Nephron (organoid): ENCODE data around the gene HMOX1.

Experiments used
- H3K27ac Mint-ChIP-seq, 3 experiments: 2 replicates each; pipeline ENCODE4 v1.8.0; 2020; ENCODE audit warnings: mixed read lengths in 3 of 3, mild to moderate bottlenecking in 2 of 3, moderate library complexity in 1 of 3
- H3K27me3 Mint-ChIP-seq: 2 replicates; pipeline ENCODE4 v1.8.0; 2021; ENCODE audit warnings: low read depth, mild to moderate bottlenecking, moderate library complexity, mixed read lengths
- H3K36me3 Mint-ChIP-seq: 2 replicates; pipeline ENCODE4 v1.8.0; 2020; ENCODE audit warnings: low read depth, mixed read lengths
- H3K4me1 Mint-ChIP-seq: 2 replicates; pipeline ENCODE4 v1.8.0; 2020; ENCODE audit warnings: mixed read lengths
- H3K4me3 Mint-ChIP-seq, 3 experiments: 2 replicates each; pipeline ENCODE4 v1.8.0; 2020; ENCODE audit warnings: mild to moderate bottlenecking in 3 of 3, mixed read lengths in 3 of 3, moderate library complexity in 2 of 3
- H3K9me3 Mint-ChIP-seq: 2 replicates; pipeline ENCODE4 v1.8.0; 2020; ENCODE audit warnings: mixed read lengths
- TF ChIP-seq, protein P1 (sequence below), 3 experiments: fragments of 200-600 bp; sonication (generic); IDR thresholded peaks; one replicate each; pipeline ENCODE4 v1.5.0; 2021; ENCODE audit warnings: antibody characterized with exemption in 3 of 3; ENCODE audit not compliant: unreplicated experiment in 3 of 3

HMOX1 gene

DNA sequence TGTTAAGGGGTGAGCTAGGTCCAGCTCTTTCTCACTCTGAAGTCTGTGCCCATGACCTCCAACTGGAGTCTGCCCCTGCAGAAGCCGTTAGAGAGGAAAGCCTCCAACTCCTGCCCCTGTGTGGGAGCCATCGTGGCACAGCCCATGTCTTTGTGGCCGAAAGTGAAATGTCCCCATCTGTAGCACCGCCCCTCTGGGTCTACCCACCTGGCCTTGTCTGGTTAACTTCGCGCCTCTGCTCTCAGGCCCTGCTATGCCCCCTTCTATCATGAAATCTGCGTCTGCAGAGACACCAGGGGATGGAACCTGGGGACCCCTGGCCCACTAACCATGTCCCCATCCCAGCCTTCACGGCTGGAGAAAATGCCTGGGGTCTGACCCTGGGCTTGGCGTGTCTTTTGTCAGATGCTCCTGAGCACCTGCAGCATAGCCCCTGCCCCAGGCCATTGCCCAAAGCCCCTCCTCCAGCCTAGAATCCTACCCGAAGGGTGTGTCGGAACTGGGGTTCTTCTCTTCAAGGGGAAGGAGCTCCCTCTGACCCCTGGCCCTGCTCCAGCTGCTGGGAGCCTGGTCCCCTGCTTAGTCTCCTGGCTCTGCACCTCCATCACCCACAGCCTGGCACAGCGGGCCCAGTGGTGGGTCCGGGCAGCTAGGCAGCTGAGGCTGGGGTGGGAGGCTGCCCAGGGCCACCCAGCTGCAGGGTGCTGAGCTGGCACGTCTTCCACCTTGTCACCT is 35.8 kb upstream of the HMOX1 start:
- H3K4me3 Mint-ChIP-seq, result no peak overlapping the region

GRCh38 chr22:35345808-35346505 is 34.9 kb upstream of the HMOX1 start:
- no peak overlapping the region for H3K27ac Mint-ChIP-seq
- no peak overlapping the region for H3K4me3 Mint-ChIP-seq
- peaks cover 18% of the 10 kb centered on the region for H3K4me1 Mint-ChIP-seq
- no peaks in the 10 kb centered on the region for H3K27me3 Mint-ChIP-seq
- H3K36me3 Mint-ChIP-seq, result peaks cover 1% of the 10 kb centered on the region
- no peaks in the 10 kb centered on the region for H3K9me3 Mint-ChIP-seq
- TF ChIP-seq, protein P1, sequence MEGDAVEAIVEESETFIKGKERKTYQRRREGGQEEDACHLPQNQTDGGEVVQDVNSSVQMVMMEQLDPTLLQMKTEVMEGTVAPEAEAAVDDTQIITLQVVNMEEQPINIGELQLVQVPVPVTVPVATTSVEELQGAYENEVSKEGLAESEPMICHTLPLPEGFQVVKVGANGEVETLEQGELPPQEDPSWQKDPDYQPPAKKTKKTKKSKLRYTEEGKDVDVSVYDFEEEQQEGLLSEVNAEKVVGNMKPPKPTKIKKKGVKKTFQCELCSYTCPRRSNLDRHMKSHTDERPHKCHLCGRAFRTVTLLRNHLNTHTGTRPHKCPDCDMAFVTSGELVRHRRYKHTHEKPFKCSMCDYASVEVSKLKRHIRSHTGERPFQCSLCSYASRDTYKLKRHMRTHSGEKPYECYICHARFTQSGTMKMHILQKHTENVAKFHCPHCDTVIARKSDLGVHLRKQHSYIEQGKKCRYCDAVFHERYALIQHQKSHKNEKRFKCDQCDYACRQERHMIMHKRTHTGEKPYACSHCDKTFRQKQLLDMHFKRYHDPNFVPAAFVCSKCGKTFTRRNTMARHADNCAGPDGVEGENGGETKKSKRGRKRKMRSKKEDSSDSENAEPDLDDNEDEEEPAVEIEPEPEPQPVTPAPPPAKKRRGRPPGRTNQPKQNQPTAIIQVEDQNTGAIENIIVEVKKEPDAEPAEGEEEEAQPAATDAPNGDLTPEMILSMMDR (IDR thresholded peaks at IDR 0.05; ENCODE audit: unreplicated experiment in 3 of 3), result no peak

More for the DNA sequence above, 35.8 kb upstream of the HMOX1 start:
- Mint-ChIP-seq H3K36me3 (peaks cover 6% of the 10 kb centered on the region), H3K27me3 (no peaks in the 10 kb centered on the region), H3K4me1 (peaks cover 10% of the 10 kb centered on the region), H3K9me3 (no peaks in the 10 kb centered on the region), H3K27ac (no peak overlapping the region)
- TF ChIP-seq, protein P1 (IDR thresholded peaks at IDR 0.05; ENCODE audit: unreplicated experiment in 3 of 3), result no peak

DNA sequence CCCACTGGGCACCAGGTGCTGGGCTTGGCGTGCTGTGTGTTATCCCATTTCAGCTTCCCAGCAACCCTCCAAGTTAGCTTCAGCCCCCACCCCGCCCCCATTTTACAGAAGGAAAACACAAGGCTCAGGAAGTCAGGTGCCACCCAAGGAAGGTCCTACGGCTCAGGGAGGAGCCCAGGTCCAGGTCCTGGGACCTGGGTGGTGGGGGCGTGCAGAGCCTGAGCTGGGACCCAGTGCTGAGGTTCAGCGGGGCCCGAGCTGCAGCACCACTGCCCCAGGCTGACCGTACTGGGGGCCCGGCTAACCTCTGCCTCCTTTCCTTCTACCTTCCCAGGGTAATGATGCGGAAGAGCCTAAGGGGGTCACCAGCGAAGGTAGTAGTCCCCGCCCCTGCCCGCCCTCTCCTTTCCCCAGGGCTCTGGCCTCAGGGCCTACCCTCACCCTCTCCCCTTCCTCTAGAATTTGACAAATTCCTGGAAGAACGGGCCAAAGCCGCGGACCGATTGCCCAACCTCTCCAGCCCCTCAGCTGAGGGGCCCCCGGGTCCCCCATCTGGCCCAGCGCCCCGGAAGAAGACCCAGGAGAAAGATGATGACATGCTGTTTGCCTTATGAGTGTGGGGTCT is 34.2 kb upstream of the HMOX1 start:
- Mint-ChIP-seq H3K4me3 (no peak overlapping the region), H3K27me3 (no peaks in the 10 kb centered on the region), H3K9me3 (no peaks in the 10 kb centered on the region), H3K4me1 (peaks cover 26% of the 10 kb centered on the region), H3K36me3 (no peaks in the 10 kb centered on the region), H3K27ac (no peak overlapping the region)
- TF ChIP-seq, protein P1 (IDR thresholded peaks at IDR 0.05; ENCODE audit: unreplicated experiment in 3 of 3), result no peak

- Mint-ChIP-seq H3K27me3 (no peaks in the 10 kb centered on the region), H3K4me3 (no peak overlapping the region), H3K4me1 (peaks cover 26% of the 10 kb centered on the region), H3K27ac (no peak overlapping the region), H3K36me3 (no peaks in the 10 kb centered on the region), H3K9me3 (no peaks in the 10 kb centered on the region)
- TF ChIP-seq, protein P1 (IDR thresholded peaks at IDR 0.05; ENCODE audit: unreplicated experiment in 3 of 3), result no peak
Measured at GRCh38 chr22:35347462-35347861, 33.4 kb upstream of the HMOX1 start.

DNA sequence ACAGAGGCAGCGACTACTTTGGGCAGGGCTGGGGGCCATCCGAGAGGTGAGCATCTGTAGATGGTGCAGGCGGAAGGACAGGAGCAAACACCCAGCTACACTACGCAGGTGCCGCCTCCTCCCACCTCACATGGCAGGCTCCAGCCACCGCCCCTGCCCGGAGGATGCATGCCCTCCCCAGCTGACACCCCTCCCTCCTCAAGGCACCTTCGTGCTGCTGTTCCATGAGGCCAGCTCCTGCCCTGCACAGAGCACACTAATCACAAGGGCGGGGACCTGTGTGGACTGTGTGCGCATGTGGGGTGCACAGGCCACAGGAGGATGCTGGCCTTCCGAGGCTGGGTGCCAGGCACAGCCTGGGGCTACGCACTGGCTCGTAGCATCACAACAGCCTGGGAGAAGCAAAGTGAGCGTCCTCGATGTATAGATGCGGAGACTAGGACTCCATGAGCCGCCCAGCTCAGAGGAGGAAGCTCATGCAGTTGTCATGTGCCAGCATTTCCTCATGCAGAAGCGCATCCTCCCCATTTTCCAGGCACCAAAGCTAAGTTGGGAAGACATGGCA is 32.8 kb upstream of the HMOX1 start:
- no peaks in the 10 kb centered on the region for H3K9me3 Mint-ChIP-seq
- H3K4me1 Mint-ChIP-seq, result peaks cover 26% of the 10 kb centered on the region
- no peak overlapping the region for H3K4me3 Mint-ChIP-seq
- H3K27me3 Mint-ChIP-seq, result no peaks in the 10 kb centered on the region
- no peak overlapping the region for H3K27ac Mint-ChIP-seq
- TF ChIP-seq, protein P1 (IDR thresholded peaks at IDR 0.05; ENCODE audit: unreplicated experiment in 3 of 3), result no peak
- no peaks in the 10 kb centered on the region for H3K36me3 Mint-ChIP-seq
